OCI-LY7 (cell line): ENCODE data around the gene ANKRD42.

Experiments
- EZH2phosphoT487 ChIP-seq: fragments of 200-600 bp; sonication (generic); IDR thresholded peaks from 2 replicates; pipeline ENCODE4 v1.6.1; 2018; ENCODE audit warnings: low read depth, borderline replicate concordance, mild to moderate bottlenecking, mixed run types, antibody characterized with exemption, low read length, moderate library complexity, mixed read lengths
- TF ChIP-seq, protein P1 (sequence below): fragments of 200-600 bp; sonication (generic); conservative IDR thresholded peaks from 2 replicates; pipeline ENCODE4 v1.5.1; 2014; ENCODE audit warnings: mild to moderate bottlenecking, antibody characterized with exemption, low read length, moderate library complexity, mixed read lengths

GRCh38 chr11:83185767-83186166 is 7.7 kb upstream of the ANKRD42 start:
- TF ChIP-seq, protein P1, sequence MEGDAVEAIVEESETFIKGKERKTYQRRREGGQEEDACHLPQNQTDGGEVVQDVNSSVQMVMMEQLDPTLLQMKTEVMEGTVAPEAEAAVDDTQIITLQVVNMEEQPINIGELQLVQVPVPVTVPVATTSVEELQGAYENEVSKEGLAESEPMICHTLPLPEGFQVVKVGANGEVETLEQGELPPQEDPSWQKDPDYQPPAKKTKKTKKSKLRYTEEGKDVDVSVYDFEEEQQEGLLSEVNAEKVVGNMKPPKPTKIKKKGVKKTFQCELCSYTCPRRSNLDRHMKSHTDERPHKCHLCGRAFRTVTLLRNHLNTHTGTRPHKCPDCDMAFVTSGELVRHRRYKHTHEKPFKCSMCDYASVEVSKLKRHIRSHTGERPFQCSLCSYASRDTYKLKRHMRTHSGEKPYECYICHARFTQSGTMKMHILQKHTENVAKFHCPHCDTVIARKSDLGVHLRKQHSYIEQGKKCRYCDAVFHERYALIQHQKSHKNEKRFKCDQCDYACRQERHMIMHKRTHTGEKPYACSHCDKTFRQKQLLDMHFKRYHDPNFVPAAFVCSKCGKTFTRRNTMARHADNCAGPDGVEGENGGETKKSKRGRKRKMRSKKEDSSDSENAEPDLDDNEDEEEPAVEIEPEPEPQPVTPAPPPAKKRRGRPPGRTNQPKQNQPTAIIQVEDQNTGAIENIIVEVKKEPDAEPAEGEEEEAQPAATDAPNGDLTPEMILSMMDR = no peak
- no peak for TF ChIP-seq EZH2phosphoT487
